Karpas-422 (cell line): ENCODE measurements around the gene SNX15. TPM values are rescaled to one million over a fixed set of nuclear protein-coding genes. Genes with fewer than 3 reads are reported as not detected.
A peak's percentile ranks its signal among the peaks of the same experiment; 100 is the strongest.

Experiments used
- DNase-seq: peaks from one replicate; pipeline ENCODE4 v3.0.0-alpha.2; 2015
- H2AFZ ChIP-seq: fragments of 200-600 bp; sonication (generic); 2 replicates; pipeline ENCODE4 v1.6.1; 2014; ENCODE audit warnings: antibody characterized with exemption, low read length, mixed read lengths
- H3K27ac ChIP-seq: fragments of 200-600 bp; sonication (generic); 2 replicates; pipeline ENCODE4 v1.5.1; 2014; ENCODE audit warnings: mild to moderate bottlenecking, low read length, moderate library complexity
- H3K27me3 ChIP-seq: fragments of 200-600 bp; sonication (generic); 2 replicates; pipeline ENCODE4 v1.6.1; 2014; ENCODE audit warnings: low read length, mixed read lengths
- H3K36me3 ChIP-seq: fragments of 200-600 bp; sonication (generic); 2 replicates; pipeline ENCODE4 v1.6.1; 2014; ENCODE audit warnings: low read length, mixed read lengths; ENCODE audit not compliant: insufficient read depth
- H3K4me1 ChIP-seq: fragments of 200-600 bp; sonication (generic); 2 replicates; pipeline ENCODE4 v1.6.1; 2014; ENCODE audit warnings: mild to moderate bottlenecking, low read length, mixed read lengths
- H3K4me2 ChIP-seq: fragments of 200-600 bp; sonication (generic); 2 replicates; pipeline ENCODE4 v1.6.1; 2014; ENCODE audit warnings: low read length, low read depth, mild to moderate bottlenecking; ENCODE audit not compliant: poor library complexity, severe bottlenecking
- H3K4me3 ChIP-seq: fragments of 200-600 bp; sonication (generic); 2 replicates; pipeline ENCODE4 v1.5.1; 2014; ENCODE audit warnings: mild to moderate bottlenecking, antibody characterized with exemption, low read length, mixed read lengths
- H3K79me2 ChIP-seq: fragments of 200-600 bp; sonication (generic); 2 replicates; pipeline ENCODE4 v1.6.1; 2014; ENCODE audit warnings: mild to moderate bottlenecking, low read length, mixed read lengths
- H3K9ac ChIP-seq: fragments of 200-600 bp; sonication (generic); 2 replicates; pipeline ENCODE4 v1.6.0; 2014; ENCODE audit warnings: low read length
- H3K9me2 ChIP-seq: fragments of 200-600 bp; sonication (generic), shearing (Covaris generic); replicated peaks from 2 replicates; pipeline ENCODE4 v1.6.0; 2014; ENCODE audit warnings: mild to moderate bottlenecking, low read length, moderate library complexity; ENCODE audit not compliant: insufficient read depth
- H3K9me3 ChIP-seq: fragments of 300-700, 200-600 bp; sonication (generic); 2 replicates; pipeline ENCODE4 v1.6.1; 2014; ENCODE audit warnings: low read length, mixed read lengths
- H4K20me1 ChIP-seq: fragments of 200-600 bp; sonication (generic); 2 replicates; pipeline ENCODE4 v1.6.1; 2014; ENCODE audit warnings: mild to moderate bottlenecking, antibody characterized with exemption, low read length, low read depth; ENCODE audit not compliant: insufficient read depth
- total RNA-seq: library from RNA; depleted of rRNA; stranded (reverse); fragments of >200 nt; shearing (Covaris generic); gene quantifications from 2 replicates; pipeline ENCODE4 v1.2.3, GENCODE V29; 2014; ENCODE audit warnings: low replicate concordance

The SNX15 gene
- total RNA-seq, 1 experiment from 2014 or later = 17.6 TPM

- Histone ChIP-seq H3K4me3 (no peak overlapping the region), H3K79me2 (no peaks in the 10 kb centered on the region), H3K36me3 (no peaks in the 10 kb centered on the region), H3K9me3 (no peaks in the 10 kb centered on the region), H3K4me2 (no peak overlapping the region), H3K4me1 (0 out of 2 replicates have a peak, but pooled peaks cover 3% of the 10 kb centered on the region), H3K9ac (no peak overlapping the region), H3K27ac (no peak overlapping the region), H4K20me1 (no peaks in the 10 kb centered on the region), H3K27me3 (no peaks in the 10 kb centered on the region), H2AFZ (no peak overlapping the region), H3K9me2 (no peaks in the 10 kb centered on the region)
- peak; percentile 67 for DNase-seq
These were observed 33.7 kb downstream of the SNX15 start for GRCh38 chr11:65060913-65061408.

- H4K20me1 ChIP-seq = no peaks in the 10 kb centered on the region
- no peaks in the 10 kb centered on the region for H3K9me2 ChIP-seq
- H3K4me3 ChIP-seq = no peak overlapping the region
- H2AFZ ChIP-seq = no peak overlapping the region
- H3K9me3 ChIP-seq = no peaks in the 10 kb centered on the region
- H3K9ac ChIP-seq = no peak overlapping the region
- H3K36me3 ChIP-seq = no peaks in the 10 kb centered on the region
- H3K27ac ChIP-seq = no peak overlapping the region
- 0 out of 2 replicates have a peak, but pooled peaks cover 3% of the 10 kb centered on the region for H3K4me1 ChIP-seq
- DNase-seq = no peak
- no peaks in the 10 kb centered on the region for H3K79me2 ChIP-seq
- H3K4me2 ChIP-seq = no peak overlapping the region
- no peaks in the 10 kb centered on the region for H3K27me3 ChIP-seq
These were observed 36.3 kb downstream of the SNX15 start for GRCh38 chr11:65063532-65063931.

- Histone ChIP-seq H3K4me1 (0 out of 2 replicates have a peak, but pooled peaks cover 3% of the 10 kb centered on the region), H3K79me2 (no peaks in the 10 kb centered on the region), H3K27me3 (no peaks in the 10 kb centered on the region), H4K20me1 (no peaks in the 10 kb centered on the region), H3K9ac (no peak overlapping the region), H3K36me3 (no peaks in the 10 kb centered on the region), H3K4me2 (no peak overlapping the region), H3K27ac (no peak overlapping the region), H3K4me3 (no peak overlapping the region), H2AFZ (no peak overlapping the region), H3K9me2 (no peaks in the 10 kb centered on the region), H3K9me3 (no peaks in the 10 kb centered on the region)
- no peak for DNase-seq
These were observed 37.6 kb downstream of the SNX15 start for GRCh38 chr11:65064847-65065240.

DNA sequence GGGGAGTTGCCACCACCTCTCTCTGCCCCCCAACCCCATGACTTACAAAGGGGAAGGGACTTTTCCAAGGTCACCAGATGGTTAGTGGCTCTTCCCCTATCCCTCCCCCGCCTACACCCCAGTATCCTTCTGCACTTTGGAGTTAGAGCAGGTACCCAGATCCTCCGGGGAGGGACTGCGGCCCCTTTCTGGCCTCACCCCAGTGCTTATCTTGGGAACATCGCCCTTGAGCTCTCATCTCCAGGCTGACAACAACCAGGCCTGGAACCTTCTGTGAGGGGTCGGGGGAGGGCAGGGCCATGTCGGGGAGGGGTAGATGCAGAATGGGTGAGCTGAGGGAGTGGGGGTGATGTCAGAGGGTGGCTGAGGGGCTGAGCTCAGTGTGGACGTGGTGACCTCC, 38.6 kb downstream of the SNX15 start:
- Histone ChIP-seq H3K9ac (no peak overlapping the region), H3K79me2 (no peaks in the 10 kb centered on the region), H3K4me2 (no peak overlapping the region), H2AFZ (no peak overlapping the region), H3K9me3 (no peaks in the 10 kb centered on the region), H3K36me3 (no peaks in the 10 kb centered on the region), H3K27me3 (no peaks in the 10 kb centered on the region), H3K27ac (no peak overlapping the region), H3K4me1 (no peaks in the 10 kb centered on the region), H4K20me1 (no peaks in the 10 kb centered on the region), H3K4me3 (no peak overlapping the region), H3K9me2 (no peaks in the 10 kb centered on the region)
- DNase-seq = no peak

DNA sequence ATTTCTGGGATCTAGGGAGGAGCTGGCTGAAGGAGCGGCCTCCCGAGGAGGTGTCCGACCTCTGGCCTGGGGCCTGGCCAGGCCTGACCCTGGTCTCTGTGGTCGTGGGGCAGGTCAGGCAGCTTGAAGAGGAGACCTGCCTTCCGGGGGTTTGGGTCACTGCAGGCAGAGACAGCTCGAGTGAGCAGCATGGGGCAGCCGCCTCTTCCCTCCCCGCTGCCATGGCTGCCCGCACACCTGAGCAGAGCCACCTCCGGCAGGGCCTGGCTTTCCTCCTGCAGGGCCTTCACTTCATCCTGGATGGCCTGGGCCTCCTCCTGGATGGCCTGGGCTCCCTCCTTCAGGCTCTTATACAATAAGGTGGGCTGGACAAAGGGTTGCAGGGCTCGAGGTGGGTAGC, 39.1 kb downstream of the SNX15 start:
- no peak overlapping the region for H3K4me3 ChIP-seq
- no peaks in the 10 kb centered on the region for H3K4me1 ChIP-seq
- H3K27ac ChIP-seq = no peak overlapping the region
- no peak overlapping the region for H2AFZ ChIP-seq
- no peak overlapping the region for H3K4me2 ChIP-seq
- H4K20me1 ChIP-seq = no peaks in the 10 kb centered on the region
- H3K36me3 ChIP-seq = no peaks in the 10 kb centered on the region
- no peaks in the 10 kb centered on the region for H3K9me2 ChIP-seq
- no peak for DNase-seq
- H3K9ac ChIP-seq = no peak overlapping the region
- no peaks in the 10 kb centered on the region for H3K9me3 ChIP-seq
- H3K27me3 ChIP-seq = no peaks in the 10 kb centered on the region
- H3K79me2 ChIP-seq = no peaks in the 10 kb centered on the region

GRCh38 chr11:65066805-65067291, 39.6 kb downstream of the SNX15 start:
- Histone ChIP-seq H2AFZ (no peak overlapping the region), H3K27ac (no peak overlapping the region), H3K4me1 (peaks cover 3% of the 10 kb centered on the region), H3K4me3 (no peak overlapping the region), H3K27me3 (no peaks in the 10 kb centered on the region), H3K36me3 (no peaks in the 10 kb centered on the region), H3K4me2 (no peak overlapping the region), H3K79me2 (no peaks in the 10 kb centered on the region), H3K9ac (no peak overlapping the region), H4K20me1 (no peaks in the 10 kb centered on the region), H3K9me2 (no peaks in the 10 kb centered on the region), H3K9me3 (no peaks in the 10 kb centered on the region)
- no peak for DNase-seq

GRCh38 chr11:65067446-65067845, 40.2 kb downstream of the SNX15 start:
- H3K9me3 ChIP-seq = no peaks in the 10 kb centered on the region
- H3K9ac ChIP-seq = no peak overlapping the region
- no peak overlapping the region for H3K4me2 ChIP-seq
- no peak overlapping the region for H2AFZ ChIP-seq
- no peaks in the 10 kb centered on the region for H3K79me2 ChIP-seq
- no peak overlapping the region for H3K27ac ChIP-seq
- no peaks in the 10 kb centered on the region for H3K36me3 ChIP-seq
- H3K9me2 ChIP-seq = no peaks in the 10 kb centered on the region
- no peaks in the 10 kb centered on the region for H4K20me1 ChIP-seq
- no peak for DNase-seq
- H3K4me3 ChIP-seq = no peak overlapping the region
- H3K27me3 ChIP-seq = no peaks in the 10 kb centered on the region
- H3K4me1 ChIP-seq = peaks cover 9% of the 10 kb centered on the region

DNA sequence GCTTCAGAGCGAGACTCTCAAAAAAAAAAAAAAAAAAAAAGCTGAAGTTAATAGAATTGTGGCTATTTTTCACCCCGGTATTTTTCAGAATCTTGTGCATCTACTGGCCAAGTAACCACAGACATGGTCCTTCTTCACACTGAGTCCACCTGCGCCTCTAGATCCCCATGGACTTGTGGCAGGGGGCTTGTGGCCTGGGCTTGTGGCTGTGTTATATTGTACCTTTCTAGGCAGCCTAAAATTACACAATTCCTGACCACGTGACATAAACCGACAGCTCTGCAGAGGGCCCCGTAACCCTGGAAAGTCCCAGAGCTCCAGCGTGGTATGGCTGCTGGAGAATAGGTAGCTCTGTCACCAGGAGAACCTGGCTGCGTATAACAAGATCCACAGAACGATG, 42.0 kb downstream of the SNX15 start:
- no peaks in the 10 kb centered on the region for H3K79me2 ChIP-seq
- no peak overlapping the region for H3K4me2 ChIP-seq
- no peaks in the 10 kb centered on the region for H3K9me3 ChIP-seq
- no peaks in the 10 kb centered on the region for H3K9me2 ChIP-seq
- H2AFZ ChIP-seq = no peak overlapping the region
- H3K27me3 ChIP-seq = no peaks in the 10 kb centered on the region
- DNase-seq = no peak
- H3K36me3 ChIP-seq = no peaks in the 10 kb centered on the region
- H3K4me3 ChIP-seq = no peak overlapping the region
- H3K9ac ChIP-seq = no peak overlapping the region
- peaks cover 12% of the 10 kb centered on the region for H3K4me1 ChIP-seq
- H3K27ac ChIP-seq = no peak overlapping the region
- H4K20me1 ChIP-seq = no peaks in the 10 kb centered on the region
